GM23338 (cell line): ENCODE measurements around the gene YAP1.

ENCODE experiments used
- CREB1 ChIP-seq: fragments of 250-450 bp; sonication (Bioruptor Pico); IDR thresholded peaks from 2 replicates; pipeline ENCODE4 v1.5.0; 2020; ENCODE audit warnings: low read depth, mild to moderate bottlenecking, moderate library complexity
- EZH2 ChIP-seq: fragments of 200-600 bp; sonication (generic); IDR thresholded peaks from one replicate; pipeline ENCODE4 v1.8.0; 2017; ENCODE audit warnings: antibody characterized with exemption, mild to moderate bottlenecking, low read depth; ENCODE audit not compliant: unreplicated experiment
- EZH2phosphoT487 ChIP-seq: fragments of 200-600 bp; sonication (generic); IDR thresholded peaks from one replicate; pipeline ENCODE4 v1.8.1; 2018; ENCODE audit warnings: antibody characterized with exemption; ENCODE audit not compliant: unreplicated experiment
- JUNB ChIP-seq: IDR thresholded peaks from one replicate; pipeline ENCODE4 v1.6.1; 2016; ENCODE audit warnings: antibody characterized with exemption; ENCODE audit not compliant: unreplicated experiment
- POLR2AphosphoS5 ChIP-seq: IDR thresholded peaks from 2 replicates; pipeline ENCODE4 v1.6.1; 2016; ENCODE audit warnings: antibody characterized with exemption, low read depth
- STAT1 ChIP-seq: IDR thresholded peaks from one replicate; pipeline ENCODE4 v1.6.1; 2016; ENCODE audit warnings: antibody characterized with exemption; ENCODE audit not compliant: unreplicated experiment
- TF ChIP-seq, protein P1 (sequence below), 2 experiments: fragments of 200-600 bp in 1 of 2; sonication (generic) in 1 of 2; conservative IDR thresholded peaks; 2 replicates each; pipeline versions ENCODE4 v1.5.1 to v1.6.1; 2016 to 2017; ENCODE audit warnings: antibody characterized with exemption in 2 of 2, low read depth in 2 of 2, mild to moderate bottlenecking in 2 of 2, moderate library complexity in 1 of 2
- TF ChIP-seq, protein P2 (sequence below): IDR thresholded peaks from one replicate; pipeline ENCODE4 v1.6.1; 2018; ENCODE audit warnings: antibody characterized with exemption; ENCODE audit not compliant: unreplicated experiment
- TF ChIP-seq, protein P3 (sequence below): IDR thresholded peaks from 2 replicates; pipeline ENCODE4 v1.6.1; 2016; ENCODE audit warnings: antibody characterized with exemption

DNA sequence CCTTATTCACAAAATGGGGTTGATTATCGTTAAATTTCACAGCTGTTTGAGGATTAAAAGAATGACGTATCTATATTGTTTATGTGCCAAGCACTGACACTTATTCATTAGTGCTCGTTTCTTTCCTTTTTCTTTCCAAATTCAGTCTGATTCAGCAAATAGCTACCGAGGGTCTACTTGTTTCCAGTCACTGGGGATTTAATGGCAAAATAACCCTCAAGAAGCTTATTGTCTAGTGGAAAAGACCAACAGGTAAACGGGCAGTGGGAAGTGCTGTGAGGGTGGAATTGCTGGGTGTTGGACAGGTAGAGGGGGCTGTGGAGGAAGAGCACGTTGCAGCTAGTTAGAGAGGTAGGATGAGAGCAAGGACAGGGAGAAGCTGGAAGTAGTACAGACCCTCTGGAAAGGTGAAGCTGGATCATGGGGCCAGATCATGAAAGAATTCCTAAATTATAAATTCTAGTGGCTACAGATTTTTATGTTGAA, 158.8 kb downstream of the YAP1 start:
- TF ChIP-seq, protein P1, sequence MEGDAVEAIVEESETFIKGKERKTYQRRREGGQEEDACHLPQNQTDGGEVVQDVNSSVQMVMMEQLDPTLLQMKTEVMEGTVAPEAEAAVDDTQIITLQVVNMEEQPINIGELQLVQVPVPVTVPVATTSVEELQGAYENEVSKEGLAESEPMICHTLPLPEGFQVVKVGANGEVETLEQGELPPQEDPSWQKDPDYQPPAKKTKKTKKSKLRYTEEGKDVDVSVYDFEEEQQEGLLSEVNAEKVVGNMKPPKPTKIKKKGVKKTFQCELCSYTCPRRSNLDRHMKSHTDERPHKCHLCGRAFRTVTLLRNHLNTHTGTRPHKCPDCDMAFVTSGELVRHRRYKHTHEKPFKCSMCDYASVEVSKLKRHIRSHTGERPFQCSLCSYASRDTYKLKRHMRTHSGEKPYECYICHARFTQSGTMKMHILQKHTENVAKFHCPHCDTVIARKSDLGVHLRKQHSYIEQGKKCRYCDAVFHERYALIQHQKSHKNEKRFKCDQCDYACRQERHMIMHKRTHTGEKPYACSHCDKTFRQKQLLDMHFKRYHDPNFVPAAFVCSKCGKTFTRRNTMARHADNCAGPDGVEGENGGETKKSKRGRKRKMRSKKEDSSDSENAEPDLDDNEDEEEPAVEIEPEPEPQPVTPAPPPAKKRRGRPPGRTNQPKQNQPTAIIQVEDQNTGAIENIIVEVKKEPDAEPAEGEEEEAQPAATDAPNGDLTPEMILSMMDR (conservative IDR thresholded peaks at IDR 0.05; ENCODE audit: low read depth in 2 of 2), result peak; percentile 29 to 38
- TF ChIP-seq EZH2phosphoT487, result no peak
- no peak for TF ChIP-seq EZH2
- no peak for TF ChIP-seq POLR2AphosphoS5
- TF ChIP-seq CREB1 (CRISPR knock-in tag), result no peak
- TF ChIP-seq, protein P2, sequence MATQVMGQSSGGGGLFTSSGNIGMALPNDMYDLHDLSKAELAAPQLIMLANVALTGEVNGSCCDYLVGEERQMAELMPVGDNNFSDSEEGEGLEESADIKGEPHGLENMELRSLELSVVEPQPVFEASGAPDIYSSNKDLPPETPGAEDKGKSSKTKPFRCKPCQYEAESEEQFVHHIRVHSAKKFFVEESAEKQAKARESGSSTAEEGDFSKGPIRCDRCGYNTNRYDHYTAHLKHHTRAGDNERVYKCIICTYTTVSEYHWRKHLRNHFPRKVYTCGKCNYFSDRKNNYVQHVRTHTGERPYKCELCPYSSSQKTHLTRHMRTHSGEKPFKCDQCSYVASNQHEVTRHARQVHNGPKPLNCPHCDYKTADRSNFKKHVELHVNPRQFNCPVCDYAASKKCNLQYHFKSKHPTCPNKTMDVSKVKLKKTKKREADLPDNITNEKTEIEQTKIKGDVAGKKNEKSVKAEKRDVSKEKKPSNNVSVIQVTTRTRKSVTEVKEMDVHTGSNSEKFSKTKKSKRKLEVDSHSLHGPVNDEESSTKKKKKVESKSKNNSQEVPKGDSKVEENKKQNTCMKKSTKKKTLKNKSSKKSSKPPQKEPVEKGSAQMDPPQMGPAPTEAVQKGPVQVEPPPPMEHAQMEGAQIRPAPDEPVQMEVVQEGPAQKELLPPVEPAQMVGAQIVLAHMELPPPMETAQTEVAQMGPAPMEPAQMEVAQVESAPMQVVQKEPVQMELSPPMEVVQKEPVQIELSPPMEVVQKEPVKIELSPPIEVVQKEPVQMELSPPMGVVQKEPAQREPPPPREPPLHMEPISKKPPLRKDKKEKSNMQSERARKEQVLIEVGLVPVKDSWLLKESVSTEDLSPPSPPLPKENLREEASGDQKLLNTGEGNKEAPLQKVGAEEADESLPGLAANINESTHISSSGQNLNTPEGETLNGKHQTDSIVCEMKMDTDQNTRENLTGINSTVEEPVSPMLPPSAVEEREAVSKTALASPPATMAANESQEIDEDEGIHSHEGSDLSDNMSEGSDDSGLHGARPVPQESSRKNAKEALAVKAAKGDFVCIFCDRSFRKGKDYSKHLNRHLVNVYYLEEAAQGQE, result no peak
- TF ChIP-seq, protein P3, sequence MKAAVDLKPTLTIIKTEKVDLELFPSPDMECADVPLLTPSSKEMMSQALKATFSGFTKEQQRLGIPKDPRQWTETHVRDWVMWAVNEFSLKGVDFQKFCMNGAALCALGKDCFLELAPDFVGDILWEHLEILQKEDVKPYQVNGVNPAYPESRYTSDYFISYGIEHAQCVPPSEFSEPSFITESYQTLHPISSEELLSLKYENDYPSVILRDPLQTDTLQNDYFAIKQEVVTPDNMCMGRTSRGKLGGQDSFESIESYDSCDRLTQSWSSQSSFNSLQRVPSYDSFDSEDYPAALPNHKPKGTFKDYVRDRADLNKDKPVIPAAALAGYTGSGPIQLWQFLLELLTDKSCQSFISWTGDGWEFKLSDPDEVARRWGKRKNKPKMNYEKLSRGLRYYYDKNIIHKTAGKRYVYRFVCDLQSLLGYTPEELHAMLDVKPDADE, result no peak
- no peak for TF ChIP-seq JUNB
- TF ChIP-seq STAT1, result no peak
